SKM-1 treated with dmso at 0.1 percent for 144 hours (cell line): ENCODE measurements around the gene MAP2K3.
"Not testable (repeated sequence)": the region's sequence is repeated elsewhere in the genome, so short reads cannot be mapped to it uniquely, and the experiment has no call there.

Source experiments
- DNase-seq: peaks from one replicate; lab custom pipeline; 2025; ENCODE audit not compliant: unreplicated experiment; lab: John Stamatoyannopoulos, UW

MAP2K3 gene

DNA sequence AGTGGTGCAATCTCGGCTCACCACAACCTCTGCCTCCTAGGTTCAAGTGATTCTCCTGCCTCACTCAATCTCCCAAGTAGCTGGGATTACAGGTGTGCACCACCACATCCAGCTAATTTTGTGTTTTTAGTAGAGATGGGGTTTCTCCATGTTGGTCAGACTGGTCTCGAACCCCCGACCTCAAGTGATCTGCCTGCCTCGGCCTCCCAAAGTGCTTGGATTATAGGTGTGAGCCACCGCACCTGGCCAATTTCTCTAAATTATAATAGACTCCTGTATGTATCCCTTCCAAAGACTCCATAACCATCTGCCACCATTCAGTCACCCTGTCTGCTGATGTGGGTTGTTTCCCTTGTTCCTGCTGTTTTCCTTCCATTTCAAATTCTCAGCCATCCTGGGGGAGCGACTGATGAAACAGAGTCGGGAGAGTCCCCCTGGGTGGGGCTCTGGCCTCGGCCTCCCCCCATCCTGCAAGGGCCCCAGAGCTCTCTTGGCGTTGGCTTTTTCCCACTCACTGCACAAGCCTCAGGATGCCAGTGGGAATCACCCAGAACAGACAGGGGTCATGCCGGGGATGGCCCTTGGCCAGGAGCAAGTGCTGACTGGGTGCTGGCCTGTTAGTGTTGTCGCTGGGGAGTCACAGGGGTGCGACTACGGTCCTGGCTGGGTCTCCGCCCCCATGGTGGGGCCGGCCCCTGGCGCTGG is 25.7 kb downstream of the MAP2K3 start:
- not testable (repeated sequence) for DNase-seq

DNA sequence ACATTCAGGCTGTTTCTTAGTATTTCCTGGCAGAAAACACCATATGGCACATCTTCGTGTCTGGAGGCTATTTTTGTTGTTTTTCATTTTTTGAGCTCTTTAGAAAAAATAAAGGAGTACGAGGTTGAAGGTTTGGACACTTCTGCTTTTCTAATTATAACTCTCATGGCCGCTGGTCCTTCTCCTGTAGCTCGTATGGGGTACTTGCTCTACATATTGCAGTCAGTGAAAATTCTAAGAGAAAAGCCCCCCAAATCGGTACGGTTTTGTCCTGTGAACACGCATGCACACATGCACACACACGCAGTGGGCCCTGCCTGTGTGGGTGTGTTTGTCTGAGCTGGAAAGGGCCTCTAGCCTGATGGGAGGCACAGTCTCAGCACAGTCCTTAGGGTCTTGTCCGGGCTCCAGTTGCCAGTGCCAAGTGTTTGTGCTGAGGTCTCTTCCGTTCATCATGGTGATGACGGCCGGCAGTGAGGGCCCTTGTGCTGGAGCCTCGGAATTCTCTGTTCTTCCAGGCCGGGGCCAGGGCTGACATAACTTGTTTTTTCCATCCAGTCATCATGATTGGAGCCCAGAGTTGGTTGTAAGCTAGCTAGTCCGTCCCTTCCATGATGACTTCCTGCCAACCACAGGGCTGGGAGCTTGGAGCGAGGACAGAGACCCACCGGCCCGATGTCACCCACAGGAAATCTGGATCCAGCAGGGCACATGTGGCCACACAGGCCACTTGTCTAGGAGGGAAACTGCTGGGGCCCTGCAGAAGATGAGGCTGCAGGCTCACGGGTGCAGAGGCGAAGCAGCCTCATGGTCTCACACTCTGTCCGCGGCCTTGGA is 26.5 kb downstream of the MAP2K3 start:
- not testable (repeated sequence) for DNase-seq

DNA sequence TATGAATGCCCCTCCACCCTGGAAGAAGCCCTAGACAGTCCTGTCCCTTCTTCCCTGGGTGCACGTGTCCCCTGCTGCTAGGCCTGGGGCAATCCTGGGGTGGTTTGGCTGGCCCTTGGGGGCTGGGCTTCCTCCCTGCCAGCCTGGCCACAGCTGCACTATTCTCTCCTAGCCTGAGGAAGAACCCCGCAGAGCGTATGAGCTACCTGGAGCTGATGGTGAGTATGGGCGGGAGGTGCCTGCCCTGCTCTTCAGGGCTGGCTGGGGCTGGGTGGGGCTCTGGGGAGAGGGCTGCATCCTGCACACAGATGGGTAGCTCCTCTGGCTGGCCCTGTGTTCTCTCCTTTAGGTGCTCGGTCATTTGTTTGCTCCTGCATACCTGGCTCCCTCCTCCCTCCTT is 28.8 kb downstream of the MAP2K3 start:
- DNase-seq, result no peak

DNA sequence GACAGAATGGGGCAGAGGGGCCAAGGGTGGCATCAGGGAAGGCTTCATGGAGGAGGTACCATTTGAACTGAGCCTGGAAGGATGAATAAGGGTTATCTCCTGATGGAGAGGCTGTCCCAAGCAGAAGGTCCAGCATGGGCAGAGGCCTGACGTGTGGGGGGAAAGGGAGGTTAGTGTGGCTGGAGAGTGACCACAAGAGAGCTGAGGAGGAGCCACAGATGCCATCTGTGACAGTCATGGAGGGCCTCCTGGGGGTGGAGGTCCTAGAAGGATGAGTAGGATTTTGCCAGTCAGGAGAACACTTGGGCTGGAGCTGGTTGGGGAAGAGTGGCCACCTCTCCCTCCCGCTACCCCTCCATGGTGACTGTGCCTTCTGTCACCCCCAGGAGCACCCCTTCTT is 29.2 kb downstream of the MAP2K3 start:
- not testable (repeated sequence) for DNase-seq

DNA sequence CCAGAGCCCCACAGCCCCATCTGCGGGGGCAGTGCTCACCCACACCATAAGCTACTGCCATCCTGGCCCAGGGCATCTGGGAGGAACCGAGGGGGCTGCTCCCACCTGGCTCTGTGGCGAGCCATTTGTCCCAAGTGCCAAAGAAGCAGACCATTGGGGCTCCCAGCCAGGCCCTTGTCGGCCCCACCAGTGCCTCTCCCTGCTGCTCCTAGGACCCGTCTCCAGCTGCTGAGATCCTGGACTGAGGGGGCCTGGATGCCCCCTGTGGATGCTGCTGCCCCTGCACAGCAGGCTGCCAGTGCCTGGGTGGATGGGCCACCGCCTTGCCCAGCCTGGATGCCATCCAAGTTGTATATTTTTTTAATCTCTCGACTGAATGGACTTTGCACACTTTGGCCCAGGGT is 29.8 kb downstream of the MAP2K3 start:
- not testable (repeated sequence) for DNase-seq

DNA sequence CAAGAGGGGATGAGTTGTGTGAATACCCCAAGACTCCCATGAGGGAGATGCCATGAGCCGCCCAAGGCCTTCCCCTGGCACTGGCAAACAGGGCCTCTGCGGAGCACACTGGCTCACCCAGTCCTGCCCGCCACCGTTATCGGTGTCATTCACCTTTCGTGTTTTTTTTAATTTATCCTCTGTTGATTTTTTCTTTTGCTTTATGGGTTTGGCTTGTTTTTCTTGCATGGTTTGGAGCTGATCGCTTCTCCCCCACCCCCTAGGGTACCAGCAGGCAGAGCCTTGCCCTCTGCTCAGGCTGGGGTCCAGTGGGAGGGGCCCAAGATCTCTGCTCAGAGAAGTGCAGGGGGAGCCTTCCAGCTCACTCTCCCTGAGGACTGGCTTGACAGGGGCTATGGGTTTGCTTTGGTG is 30.2 kb downstream of the MAP2K3 start:
- DNase-seq, result not testable (repeated sequence)

DNA sequence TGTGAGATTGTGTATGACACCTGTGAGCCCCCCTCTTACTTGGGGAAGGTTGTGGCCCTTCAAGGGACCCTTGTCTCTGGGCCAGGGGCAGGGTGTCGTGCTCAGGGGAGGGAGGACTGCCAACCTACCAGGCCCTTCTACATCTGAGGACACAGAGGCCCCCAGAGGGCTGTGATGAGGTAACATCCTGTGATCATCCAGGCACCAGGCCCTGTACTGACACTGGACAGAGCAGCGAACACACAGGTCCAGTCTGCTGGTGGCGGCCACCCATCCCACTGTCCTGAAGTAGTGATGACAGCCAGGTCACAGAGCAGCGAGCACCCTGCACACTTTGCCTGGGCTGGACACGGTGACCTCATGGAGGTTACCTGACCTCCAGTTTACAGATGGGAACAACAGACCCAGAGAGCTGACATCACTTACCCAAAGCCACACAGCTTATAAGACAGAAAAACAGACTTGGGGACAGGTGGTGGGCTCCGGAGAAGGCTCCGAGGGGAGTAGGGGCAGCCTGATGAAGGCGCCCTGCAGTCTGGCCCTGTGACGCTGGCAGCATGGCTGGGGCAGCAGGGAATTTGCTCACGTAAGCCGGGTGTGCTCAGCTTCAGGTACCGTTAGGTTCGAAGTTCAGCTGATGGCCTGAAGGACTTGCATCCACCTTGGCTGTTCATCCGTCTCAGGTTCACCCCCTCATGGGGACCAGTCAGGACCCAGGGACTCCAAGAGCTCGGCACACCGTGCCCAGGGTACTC is 30.9 kb downstream of the MAP2K3 start:
- DNase-seq, result not testable (repeated sequence)

DNA sequence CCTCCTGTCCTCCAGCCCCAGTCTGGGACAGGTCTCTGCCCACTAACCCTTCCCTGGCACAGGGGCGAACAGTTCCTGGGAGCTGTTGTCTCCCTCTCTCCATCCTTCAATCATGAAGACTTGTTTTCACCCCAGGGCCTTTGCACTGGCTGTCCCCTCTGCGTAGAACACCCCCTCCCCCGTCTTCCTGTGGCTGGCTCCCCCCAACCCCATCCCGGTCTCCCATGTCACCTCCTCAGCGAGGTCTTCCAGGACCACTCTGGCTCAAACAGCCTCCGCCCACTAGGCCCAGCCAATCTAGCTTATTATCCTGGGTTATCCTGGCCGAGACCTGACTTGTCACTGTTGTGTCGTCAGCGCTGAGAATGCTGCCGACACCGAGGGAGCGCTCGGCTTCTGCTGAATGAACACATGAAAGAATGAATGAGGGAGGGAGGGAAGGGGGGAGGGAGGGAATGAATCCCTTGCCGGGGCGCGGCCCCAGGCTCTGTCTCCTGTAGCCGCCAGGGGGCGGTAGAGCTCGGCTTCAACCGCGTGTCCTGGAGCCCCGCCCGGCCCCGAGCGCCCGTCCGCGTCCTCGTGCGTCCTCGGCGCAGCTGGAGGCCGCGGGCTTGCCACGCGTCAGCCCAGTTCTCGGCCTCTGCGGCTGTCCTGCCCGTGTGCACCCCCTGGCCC is 31.8 kb downstream of the MAP2K3 start:
- not testable (repeated sequence) for DNase-seq

DNA sequence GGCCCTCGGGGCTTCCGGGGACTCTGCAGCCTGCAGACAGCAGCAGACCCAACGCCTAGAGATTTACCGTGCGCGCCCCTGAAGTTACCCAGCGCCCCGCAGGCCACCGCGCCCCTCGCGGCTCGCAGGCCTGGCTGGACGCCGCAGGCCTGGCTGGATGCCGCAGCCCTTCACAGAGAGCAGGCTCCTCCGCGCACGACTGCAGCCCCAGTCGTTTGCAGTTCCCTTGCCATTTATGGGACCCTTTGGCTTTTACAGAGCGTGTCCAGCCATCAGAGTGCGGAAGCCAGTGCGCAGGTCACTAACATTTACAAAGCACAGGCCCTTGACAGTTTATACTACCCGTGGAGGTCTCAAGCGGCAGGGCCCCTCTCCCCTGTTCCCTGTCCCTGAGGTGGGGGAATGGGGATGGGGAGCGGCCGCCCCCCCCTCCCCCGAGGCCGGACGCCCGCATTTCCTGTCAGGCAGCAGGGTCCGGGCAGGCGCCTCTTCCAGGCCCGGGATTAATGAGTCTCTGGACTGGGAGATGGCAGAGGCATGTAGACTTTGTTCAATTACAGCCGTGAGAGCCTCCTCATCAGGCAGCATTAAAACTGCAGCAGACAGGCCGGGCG is 32.5 kb downstream of the MAP2K3 start:
- DNase-seq, result not testable (repeated sequence)

DNA sequence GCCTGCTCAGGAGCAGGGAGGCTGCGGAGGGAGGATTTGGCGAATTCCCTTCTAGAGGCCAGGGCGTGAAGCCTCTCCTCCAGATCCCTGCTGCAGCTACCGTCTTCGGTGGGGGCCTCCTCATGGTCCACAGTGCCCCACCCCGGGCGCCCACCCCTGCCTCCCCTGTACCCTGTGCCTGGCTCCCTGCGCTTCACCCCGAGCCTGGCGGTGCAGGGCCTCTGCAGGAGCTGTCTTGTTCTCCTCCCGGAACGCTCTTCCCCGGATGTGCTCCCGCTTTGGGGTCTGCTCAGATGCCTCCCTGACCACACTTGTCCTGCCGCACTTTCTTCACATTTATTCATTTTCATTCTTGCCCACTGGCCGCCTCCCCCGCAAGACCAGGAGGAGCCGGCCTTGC is 33.3 kb downstream of the MAP2K3 start:
- not testable (repeated sequence) for DNase-seq

DNA sequence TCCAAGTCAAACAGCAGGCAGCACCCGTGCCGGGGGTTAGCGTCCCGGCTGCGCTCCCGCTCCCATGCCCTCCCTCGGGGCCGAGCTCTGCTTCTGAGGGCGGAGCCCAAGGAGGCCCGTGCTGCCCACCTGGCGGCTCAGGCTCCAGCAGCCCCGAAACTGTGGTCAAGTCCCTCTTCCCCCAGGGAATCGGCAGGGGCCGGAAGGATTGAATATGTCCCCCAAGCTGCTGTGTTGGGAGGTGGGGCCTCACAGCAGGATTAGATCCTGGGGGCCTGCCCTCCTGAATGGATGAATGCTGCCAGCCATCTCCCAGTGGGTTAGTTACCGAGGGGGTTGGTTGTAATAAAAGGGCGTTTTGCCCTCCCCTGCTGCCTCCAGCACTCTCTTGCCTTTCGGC is 33.9 kb downstream of the MAP2K3 start:
- DNase-seq, result no peak

DNA sequence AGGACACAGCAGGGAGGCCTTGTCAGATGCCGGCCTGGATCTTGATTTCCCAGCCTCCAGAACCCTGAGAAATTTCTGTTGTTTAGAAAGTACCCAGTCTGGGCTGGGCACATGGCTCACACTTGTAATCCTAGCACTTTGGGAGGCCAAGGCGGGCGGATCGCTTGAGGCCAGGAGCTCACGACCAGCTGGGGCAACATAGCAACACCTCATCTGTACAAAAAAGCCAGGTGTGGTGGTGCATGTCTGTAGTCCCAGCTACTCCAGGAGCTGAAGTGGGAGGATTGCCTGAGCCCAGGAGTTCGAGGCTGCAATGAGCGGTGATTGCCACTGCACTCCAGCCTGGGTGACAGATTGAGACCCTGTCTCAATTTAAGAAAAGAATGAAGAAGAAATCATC is 34.3 kb downstream of the MAP2K3 start:
- DNase-seq, result not testable (repeated sequence)

DNA sequence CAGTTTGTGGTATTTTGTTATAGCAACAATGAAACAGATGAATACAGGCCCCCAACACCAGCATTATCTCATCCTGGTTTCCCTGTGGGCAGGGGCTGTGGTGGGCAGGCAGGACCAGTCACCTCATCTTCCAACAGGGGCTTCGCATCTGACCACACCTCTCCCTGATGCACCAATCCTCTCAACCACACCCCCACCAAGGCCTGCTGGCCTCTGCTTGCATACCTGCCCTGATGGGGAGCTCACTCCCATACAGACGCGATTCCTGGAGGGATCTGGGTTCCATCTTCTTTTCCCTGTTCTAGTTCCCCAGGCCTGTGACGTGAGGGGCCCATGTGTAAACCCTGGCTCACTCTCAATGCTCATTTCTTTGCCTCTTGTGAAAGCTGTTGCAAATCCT is 34.7 kb downstream of the MAP2K3 start:
- not testable (repeated sequence) for DNase-seq

DNA sequence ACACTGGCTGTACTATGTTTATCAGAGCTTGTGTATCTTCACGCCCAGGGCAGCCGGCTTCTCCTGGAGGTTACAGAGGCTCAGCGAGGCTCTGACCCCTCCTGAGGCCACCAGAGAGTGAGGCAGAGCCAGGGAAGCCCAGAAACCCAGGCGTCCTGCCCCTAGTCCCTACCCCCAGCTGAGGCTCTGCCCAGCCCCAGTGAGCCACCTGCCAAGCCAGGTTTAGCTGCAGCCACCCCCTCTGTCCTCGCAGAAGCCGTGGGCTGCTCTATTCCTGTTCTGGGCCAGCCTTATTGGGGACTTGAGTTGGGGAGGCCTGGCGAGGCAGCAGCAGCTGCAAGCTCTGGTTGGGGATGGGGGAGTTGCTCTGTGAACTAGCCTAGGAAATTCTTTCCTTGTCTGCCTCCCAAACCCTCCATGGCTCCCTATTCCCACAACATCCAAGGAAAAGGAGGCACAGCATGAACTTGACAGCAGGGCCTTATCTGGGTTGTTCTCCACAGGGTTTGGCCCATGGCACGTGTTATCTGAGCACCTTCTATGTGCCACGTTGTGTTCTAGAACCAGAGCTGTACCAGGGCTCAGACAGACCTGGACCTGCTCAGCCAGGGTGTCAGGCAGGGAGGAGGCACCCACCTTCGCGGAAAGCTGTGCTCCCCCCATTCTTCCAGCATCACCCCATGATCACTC is 35.3 kb downstream of the MAP2K3 start:
- not testable (repeated sequence) for DNase-seq

DNA sequence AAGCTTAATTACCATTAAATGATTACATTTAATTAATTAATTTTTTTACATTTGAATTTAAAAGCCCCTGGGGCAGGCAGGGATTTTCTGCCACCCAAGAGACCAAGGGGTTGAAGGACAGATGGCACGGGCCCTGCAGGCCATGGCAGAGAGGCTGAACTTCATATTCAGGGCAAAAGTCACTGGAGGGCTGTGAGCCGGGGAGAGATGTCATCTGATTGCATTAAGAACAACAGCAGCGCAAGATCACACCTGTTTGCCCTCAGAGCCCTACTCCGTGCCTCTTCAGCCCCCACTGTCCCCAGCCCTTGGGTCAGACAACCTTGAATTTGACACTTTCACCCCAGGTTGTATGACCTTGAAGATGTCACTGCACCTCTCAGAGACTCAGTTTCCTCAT is 35.9 kb downstream of the MAP2K3 start:
- not testable (repeated sequence) for DNase-seq

DNA sequence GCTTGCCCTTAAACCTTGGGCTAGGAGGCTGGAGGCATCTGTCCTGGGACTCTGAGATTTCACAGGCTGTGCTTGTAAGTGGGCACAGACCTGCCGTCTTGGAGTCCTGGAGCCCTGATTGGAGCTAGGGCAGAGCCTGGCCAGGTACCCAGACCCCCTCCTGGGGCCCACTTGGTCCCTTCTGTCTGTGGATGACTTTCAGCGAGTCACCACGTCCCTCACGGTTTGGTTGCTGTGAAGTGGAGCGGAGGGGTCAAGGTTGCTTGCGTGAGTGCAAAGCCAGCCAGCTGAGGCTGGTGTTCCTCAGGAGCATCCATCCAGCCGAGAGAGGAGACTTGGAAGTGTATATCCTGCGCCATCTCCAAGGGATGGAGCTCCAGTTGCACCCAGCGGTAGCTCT is 36.5 kb downstream of the MAP2K3 start:
- DNase-seq, result not testable (repeated sequence)

DNA sequence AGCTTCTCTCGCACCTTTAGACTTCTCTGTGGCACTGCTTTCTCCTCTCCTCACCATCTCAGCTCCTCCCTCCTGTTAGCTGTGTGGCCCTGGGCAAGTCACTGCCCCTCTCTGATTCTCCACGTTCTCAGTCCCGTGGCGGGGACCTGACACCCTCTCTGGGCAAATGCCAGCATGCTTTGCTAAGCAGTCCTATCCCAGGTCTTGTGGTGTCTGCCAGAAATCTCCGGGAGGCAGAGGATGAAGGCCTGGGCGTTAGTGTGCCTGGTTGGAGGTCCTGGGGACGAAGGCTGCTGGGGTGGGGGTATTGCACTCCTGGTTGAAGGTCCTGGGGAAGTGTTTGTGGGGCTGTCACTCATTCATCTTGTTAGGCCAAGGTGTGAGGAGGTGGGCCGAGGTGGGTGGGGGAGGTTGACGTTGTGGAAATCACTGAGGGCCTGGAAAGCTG is 37.3 kb downstream of the MAP2K3 start:
- not testable (repeated sequence) for DNase-seq

DNA sequence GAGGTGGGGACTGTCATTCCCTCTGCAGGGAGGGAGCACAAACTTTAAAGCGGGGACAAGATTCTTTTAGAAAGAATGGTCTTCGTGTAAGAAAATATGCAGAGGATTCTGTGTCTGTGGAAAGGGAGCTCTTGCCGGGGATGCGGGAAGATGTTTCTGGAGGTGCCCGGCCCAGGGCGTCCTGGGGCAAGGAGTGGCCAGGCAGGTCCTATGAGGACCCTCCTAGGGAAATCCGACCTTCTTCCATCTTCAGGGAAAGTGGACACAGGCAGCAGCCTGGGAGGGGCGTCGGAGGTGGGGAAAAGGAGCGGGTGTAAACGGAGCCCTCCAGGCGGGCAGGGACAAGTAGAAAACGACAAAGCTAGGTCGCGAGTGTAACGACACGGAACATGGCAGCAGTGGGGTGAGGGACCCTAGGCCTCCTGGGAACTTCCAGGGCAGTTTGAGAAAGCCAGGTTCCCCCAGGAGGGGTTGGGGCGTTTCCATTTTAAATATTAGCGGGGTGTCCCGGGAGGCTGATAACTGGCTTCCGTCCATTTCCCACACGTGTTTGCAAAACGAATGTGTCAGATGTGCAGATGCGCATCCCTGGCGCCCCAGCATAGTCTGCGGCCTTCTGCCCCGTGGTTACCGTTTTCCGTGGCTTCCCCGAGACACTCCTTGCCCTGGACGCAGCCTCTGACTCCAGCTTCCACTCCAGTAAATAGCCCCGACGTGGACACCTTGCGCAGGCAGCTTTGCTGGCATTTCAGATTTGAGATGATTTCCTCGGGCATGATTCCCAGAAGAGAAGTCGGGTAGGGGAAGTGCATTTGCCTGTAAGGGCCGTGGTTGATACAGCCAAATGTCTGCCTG is 39.0 kb downstream of the MAP2K3 start:
- DNase-seq, result not testable (repeated sequence)

DNA sequence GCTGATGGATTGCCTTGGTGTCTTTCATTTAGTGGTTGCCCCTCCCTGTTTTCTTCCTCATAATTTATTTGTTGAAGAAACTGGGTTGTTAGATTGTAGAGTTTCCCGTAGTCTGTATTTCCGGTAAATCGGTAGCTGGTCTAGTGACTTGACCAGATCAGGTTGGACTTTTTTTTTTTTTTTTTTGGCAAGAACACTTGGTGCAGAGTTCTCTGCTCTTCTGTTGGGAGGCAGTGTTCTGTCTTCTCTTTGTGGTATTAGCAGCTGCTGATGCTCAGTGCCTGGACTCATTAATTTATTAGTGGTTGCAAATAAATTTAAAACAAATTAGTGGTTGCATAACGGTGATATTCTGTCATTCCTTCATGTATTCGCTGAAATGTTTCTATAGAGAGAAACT is 40.2 kb downstream of the MAP2K3 start:
- not testable (repeated sequence) for DNase-seq
